Left kidney (tissue), 2 donors: ENCODE results near the gene RTN3. TPM values are rescaled to one million over a fixed set of nuclear protein-coding genes. Genes with fewer than 3 reads are reported as not detected.

Source experiments
- DNase-seq: peaks from one replicate; pipeline ENCODE4 v3.0.0-alpha.2; 2013
- polyA plus RNA-seq: library from polyadenylated mRNA; unstranded; fragments of 120-200 nt; gene quantifications from one replicate; pipeline ENCODE4 v1.2.1, GENCODE V29; 2013; ENCODE audit not compliant: insufficient read length

The RTN3 gene
- polyA plus RNA-seq, 1 donor = 184 TPM

GRCh38 chr11:63737718-63738117 is 56.4 kb downstream of the RTN3 start:
- no peak for DNase-seq

GRCh38 chr11:63738720-63739360 is 57.5 kb downstream of the RTN3 start:
- peak; percentile 71 for DNase-seq

- DNase-seq = no peak
These were observed 64.2 kb downstream of the RTN3 start for GRCh38 chr11:63745304-63746170.

DNA sequence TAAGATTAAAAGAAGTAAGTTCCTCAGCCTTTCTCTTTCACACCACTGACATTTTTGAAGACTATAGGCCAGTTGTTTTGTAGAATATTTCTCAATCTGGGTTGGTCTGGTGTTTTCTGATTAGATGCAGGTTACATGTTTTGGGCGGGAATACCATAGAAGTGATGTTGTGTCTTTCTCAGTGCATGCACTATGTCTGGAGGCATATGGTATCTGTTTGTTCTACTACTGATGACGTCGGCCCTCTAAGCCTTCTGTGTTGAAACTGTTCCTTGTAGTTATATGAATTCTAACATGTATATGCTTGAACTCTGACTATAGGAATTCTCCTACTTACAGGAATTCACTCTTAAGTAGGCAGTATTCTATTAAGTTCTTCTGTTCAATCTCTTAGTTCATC is 65.7 kb downstream of the RTN3 start:
- DNase-seq = no peak

GRCh38 chr11:63749624-63750023 is 68.3 kb downstream of the RTN3 start:
- no peak for DNase-seq

- no peak for DNase-seq
These were observed 75.8 kb downstream of the RTN3 start for GRCh38 chr11:63756919-63757761.

GRCh38 chr11:63760487-63761079 is 79.3 kb downstream of the RTN3 start:
- DNase-seq = no peak

DNA sequence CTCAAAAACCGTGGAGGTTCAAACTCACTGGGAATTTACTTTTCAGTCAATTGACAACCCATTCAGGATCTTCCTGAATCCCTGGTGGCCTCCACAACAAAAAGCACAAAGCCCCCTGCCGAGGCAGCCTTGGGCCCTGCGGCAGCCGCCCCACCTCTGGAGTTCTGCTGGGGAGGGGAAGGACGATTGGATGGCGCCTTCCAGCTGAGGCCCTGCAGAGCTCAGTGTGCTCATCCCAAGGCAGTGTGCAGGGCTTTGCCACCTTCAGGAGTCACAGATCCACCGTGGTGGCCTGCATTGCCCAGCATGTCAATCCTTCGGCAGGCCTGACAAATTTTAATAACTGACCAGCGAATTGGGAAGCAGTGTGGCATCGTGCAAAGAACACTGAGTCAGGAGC is 79.9 kb downstream of the RTN3 start:
- no peak for DNase-seq

DNA sequence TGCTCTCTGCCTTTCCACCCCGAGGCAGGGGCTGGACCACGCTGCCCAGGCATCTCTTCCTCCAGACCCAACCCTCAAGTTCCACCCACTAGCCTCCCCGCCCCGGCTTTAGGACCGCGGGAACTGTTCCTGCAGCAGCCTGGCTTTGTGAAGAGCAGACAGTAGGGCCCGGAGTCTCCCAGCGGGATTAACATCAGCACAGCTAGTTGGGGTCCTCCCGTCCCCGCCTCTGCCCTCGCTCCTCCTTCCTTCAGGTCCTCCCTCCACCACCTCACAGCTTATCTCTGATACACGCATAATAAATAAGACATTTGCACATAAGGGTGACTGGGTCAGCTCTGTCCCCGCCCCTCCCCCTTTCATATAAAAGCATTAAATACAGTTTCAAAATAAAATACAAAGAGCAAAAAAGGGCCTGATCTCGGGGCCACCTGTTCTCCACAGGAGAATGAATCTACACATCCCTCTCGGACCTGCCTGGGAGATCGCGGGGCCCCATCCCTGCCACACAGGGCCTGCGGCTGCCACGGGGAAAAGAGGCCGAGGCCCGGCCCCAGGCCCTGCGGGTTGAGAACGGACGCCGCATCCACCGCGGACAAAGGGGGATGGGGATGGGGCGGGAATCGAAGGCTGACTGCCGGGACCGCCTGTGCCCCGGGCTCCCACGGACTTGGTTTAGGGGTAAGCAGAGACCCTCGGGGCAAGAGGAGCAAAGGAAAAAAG is 80.8 kb downstream of the RTN3 start:
- DNase-seq = no peak

- DNase-seq = no peak
These were observed 81.6 kb downstream of the RTN3 start for GRCh38 chr11:63762654-63763495.

DNA sequence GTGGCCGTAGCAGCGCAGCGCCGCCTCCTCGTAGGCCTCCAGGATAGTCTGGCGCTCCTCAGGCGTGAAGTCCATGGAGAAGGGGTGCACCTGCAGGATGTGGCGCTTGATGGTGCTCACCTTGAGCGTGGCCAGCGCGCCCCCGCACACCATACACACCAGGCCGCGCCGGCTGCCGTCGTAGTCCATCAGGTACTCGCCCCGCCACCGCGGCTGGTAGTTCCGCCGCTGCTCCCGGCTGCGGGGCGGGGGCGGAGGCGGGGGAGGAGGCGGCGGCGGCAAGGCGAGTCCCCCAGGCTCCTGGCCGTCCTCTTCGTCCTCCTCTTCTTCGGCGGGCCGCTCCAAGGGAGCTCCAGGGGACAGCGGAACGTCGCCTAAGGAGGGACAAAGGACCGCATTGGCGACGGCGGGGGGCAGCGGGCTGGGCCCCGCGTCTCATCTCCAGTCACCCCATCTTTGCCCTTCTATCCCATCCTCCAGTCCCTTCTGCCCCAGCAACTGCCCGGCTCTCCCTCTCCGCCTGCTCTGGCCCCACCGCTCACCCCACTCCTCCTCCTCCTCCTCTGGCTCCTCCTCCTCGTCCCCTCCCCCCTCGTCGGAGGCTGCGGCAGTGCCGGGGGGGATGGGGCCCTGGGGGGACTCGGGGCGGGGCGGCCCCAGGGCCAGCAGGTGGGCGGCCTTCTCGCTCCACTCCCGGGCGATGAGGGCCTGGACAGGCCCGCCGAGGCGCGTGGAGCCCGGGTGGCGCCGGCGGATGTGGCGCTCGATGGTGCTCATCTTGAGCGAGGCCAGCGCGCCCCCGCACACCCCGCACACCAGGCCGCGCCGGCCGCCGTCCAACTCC is 82.4 kb downstream of the RTN3 start:
- peak; percentile 46 for DNase-seq

GRCh38 chr11:63764340-63764678 is 83.0 kb downstream of the RTN3 start:
- no peak for DNase-seq

DNA sequence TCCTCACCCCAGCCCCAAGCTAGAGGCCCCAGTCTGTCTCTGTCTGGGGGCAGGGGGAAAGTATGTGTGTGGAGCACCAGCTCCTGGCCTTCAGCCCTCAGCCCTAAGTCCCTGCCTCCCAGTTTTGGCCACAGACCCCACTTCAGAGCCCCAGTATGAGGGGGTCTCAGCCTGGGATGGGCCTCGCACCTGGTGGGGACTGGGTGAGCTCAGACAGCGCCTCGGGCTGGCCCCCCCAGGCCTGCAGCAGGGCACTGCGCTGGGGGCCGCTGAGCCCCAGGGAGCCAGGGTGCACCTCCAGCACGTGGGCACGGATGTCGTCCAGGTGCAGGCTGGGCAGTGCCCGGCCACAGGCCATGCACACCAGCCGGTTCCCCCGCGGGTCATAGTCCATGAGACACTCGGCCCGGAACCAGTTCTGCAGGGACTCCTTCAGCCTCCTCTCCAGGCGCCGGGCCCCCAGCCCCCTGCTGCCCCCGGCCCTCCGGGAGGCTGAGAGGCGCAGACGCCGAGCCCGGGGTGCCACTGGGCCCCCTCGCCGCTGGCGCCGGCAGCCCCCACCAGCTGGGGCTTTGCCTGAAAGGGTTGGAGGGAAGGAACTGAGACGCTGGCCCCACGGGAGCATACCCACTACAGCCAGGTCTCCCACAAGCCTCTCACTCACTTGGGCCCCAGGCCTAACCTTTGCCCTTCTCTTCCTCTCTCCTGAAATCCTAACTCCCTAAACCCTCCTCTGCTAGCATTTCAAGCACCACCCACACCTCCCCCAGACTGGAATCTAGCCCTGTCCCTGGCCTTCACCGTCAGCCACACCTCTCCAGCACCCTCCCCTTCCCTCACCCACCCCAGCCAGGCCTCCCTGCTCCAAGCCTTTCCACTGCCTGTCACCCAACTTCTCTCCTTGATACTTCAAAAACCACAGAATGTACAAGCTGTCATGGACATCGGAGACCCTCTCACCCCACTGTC is 83.7 kb downstream of the RTN3 start:
- peak; percentile 39 for DNase-seq

GRCh38 chr11:63765688-63766241 is 84.5 kb downstream of the RTN3 start:
- no peak for DNase-seq

- DNase-seq = no peak
These were observed 85.4 kb downstream of the RTN3 start for GRCh38 chr11:63766531-63767235.

- no peak for DNase-seq
These were observed 85.9 kb downstream of the RTN3 start for GRCh38 chr11:63767267-63767564.

GRCh38 chr11:63767565-63768236 is 86.4 kb downstream of the RTN3 start:
- peak; percentile 71 for DNase-seq
